PFSK-1 (cell line): ENCODE data around the gene PIK3CD.

Experiments used
- POLR2AphosphoS5 ChIP-seq: IDR thresholded peaks from 2 replicates; pipeline ENCODE4 v1.6.1; 2012; ENCODE audit warnings: low read depth, mild to moderate bottlenecking, control low read depth, low read length, moderate library complexity
- REST ChIP-seq, 2 experiments: IDR thresholded peaks; 2 replicates each; pipeline versions ENCODE4 v1.6.1 to v1.8.0; 2011 to 2012; ENCODE audit warnings: low read depth in 2 of 2, low read length in 2 of 2, control low read depth in 1 of 2, inconsistent platforms in 1 of 2, mild to moderate bottlenecking in 1 of 2, moderate library complexity in 1 of 2; ENCODE audit not compliant: insufficient read depth in 1 of 2
- SIN3A ChIP-seq: IDR thresholded peaks from 2 replicates; pipeline ENCODE4 v1.6.1; 2012; ENCODE audit warnings: mild to moderate bottlenecking, low read length, moderate library complexity, borderline replicate concordance; ENCODE audit not compliant: insufficient read depth

DNA sequence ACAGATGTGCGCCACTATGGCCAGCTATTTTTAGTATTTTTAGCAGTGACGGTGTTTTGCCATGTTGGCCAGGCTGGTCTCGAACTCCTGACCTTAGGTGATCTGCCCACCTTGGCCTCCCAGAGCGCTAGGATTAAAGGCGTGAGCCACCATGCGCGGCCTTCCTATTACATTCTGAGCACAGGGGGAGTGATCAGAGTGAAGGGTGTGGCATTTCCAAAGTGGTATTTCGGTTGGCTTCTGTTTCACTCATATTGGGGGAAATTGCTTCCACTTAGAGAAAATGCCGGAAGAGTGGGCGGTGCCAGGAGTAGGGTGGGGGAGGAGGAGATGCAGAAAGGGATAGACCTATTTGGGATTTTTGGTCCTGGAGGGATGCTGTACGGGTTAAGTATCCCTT lies 4.3 kb downstream of the PIK3CD start:
- TF ChIP-seq SIN3A (no peak), REST (IDR thresholded peaks at IDR 0.05; ENCODE audit: insufficient read depth in 1 of 2, low read depth in 2 of 2, low read length in 2 of 2) (no peak), POLR2AphosphoS5 (no peak)
